HEK293 (cell line): ENCODE data around the gene STAM2.

Experiments
- CTCF ChIA-PET: fragments of 350-600 bp; formaldehyde crosslinking; extraction: SDS; loops from one replicate; lab custom pipeline; 2021; ENCODE audit warnings: antibody characterized with exemption; lab: Yijun Ruan, JAX
- POLR2A ChIA-PET: fragments of 300-600 bp; formaldehyde crosslinking; extraction: SDS; loops from one replicate; lab custom pipeline; 2020; ENCODE audit warnings: antibody characterized with exemption, inconsistent platforms; lab: Yijun Ruan, JAX
- H3K27ac ChIP-seq: fragments of 200-500 bp; sonication (Bioruptor generic); 2 replicates; pipeline ENCODE4 v1.5.1; 2014; ENCODE audit warnings: low read depth, low read length, control low read depth, inconsistent platforms; ENCODE audit errors: extremely low read depth
- H3K36me3 ChIP-seq, 2 experiments: fragments of 200-500 bp in 1 of 2; sonication (Bioruptor generic) in 1 of 2; 1 replicate in 1 of 2; 2 replicates in 1 of 2; pipeline ENCODE4 v1.5.1; 2014 to 2017; ENCODE audit warnings: inconsistent platforms in 2 of 2, low read length in 2 of 2; ENCODE audit not compliant: control insufficient read depth in 2 of 2, insufficient read depth in 1 of 2
- H3K4me1 ChIP-seq: fragments of 200-500 bp; sonication (Bioruptor generic); 2 replicates; pipeline ENCODE4 v1.5.1; 2014; ENCODE audit warnings: mild to moderate bottlenecking, low read length, inconsistent platforms; ENCODE audit not compliant: control insufficient read depth, insufficient read depth
- H3K4me3 ChIP-seq: 2 replicates; pipeline ENCODE4 v1.5.1; 2011; ENCODE audit warnings: low read depth, mild to moderate bottlenecking, control low read depth, low read length, moderate library complexity
- H3K9me3 ChIP-seq: fragments of 200-500 bp; sonication (Bioruptor generic); 2 replicates; pipeline ENCODE4 v1.5.1; 2014; ENCODE audit warnings: low read depth, low read length, inconsistent platforms; ENCODE audit not compliant: control insufficient read depth, insufficient read depth
- OSR2 ChIP-seq: fragments of 450-650 bp; formaldehyde crosslinking; IDR thresholded peaks from 2 replicates; pipeline ENCODE4 v1.5.1; 2016; ENCODE audit warnings: missing biosample characterization, missing genetic modification characterization
- SETDB1 ChIP-seq: IDR thresholded peaks from one replicate; pipeline ENCODE4 v1.6.1; 2017; ENCODE audit warnings: mild to moderate bottlenecking, low read length, moderate library complexity, mixed read lengths; ENCODE audit not compliant: insufficient read length
- WT1 ChIP-seq: fragments of 450-650 bp; formaldehyde crosslinking; IDR thresholded peaks from 2 replicates; pipeline ENCODE4 v1.5.1; 2016; ENCODE audit warnings: missing biosample characterization, missing genetic modification characterization
- ZBTB6 ChIP-seq: fragments of 450-650 bp; formaldehyde crosslinking; IDR thresholded peaks from 2 replicates; pipeline ENCODE4 v1.5.1; 2017; ENCODE audit warnings: missing biosample characterization, missing genetic modification characterization
- ZEB2 ChIP-seq: fragments of 450-650 bp; formaldehyde crosslinking; IDR thresholded peaks from 2 replicates; pipeline ENCODE4 v1.5.1; 2016; ENCODE audit warnings: missing biosample characterization, missing genetic modification characterization
- ZNF202 ChIP-seq: fragments of 450-650 bp; formaldehyde crosslinking; IDR thresholded peaks from 2 replicates; pipeline ENCODE4 v1.5.1; 2016; ENCODE audit warnings: missing biosample characterization, missing genetic modification characterization, borderline replicate concordance
- ZNF223 ChIP-seq: fragments of 450-650 bp; formaldehyde crosslinking; IDR thresholded peaks from 2 replicates; pipeline ENCODE4 v1.5.1; 2016; ENCODE audit warnings: missing biosample characterization, missing genetic modification characterization
- ZNF335 ChIP-seq: fragments of 450-650 bp; formaldehyde crosslinking; conservative IDR thresholded peaks from 2 replicates; pipeline ENCODE4 v1.5.1; 2016; ENCODE audit warnings: missing biosample characterization, missing genetic modification characterization
- ZNF366 ChIP-seq: fragments of 450-650 bp; formaldehyde crosslinking; conservative IDR thresholded peaks from 2 replicates; pipeline ENCODE4 v1.5.1; 2016; ENCODE audit warnings: missing biosample characterization, missing genetic modification characterization
- ZNF473 ChIP-seq: fragments of 450-650 bp; formaldehyde crosslinking; IDR thresholded peaks from 2 replicates; pipeline ENCODE4 v1.5.1; 2017; ENCODE audit warnings: missing biosample characterization, missing genetic modification characterization
- ZNF549 ChIP-seq: fragments of 450-650 bp; IDR thresholded peaks from 2 replicates; pipeline ENCODE4 v1.5.1; 2018; ENCODE audit warnings: missing biosample characterization, missing genetic modification characterization, mild to moderate bottlenecking, inconsistent platforms, moderate library complexity
- ZNF670 ChIP-seq: fragments of 450-650 bp; formaldehyde crosslinking; IDR thresholded peaks from 2 replicates; pipeline ENCODE4 v1.5.1; 2016; ENCODE audit warnings: missing biosample characterization, missing genetic modification characterization, low read depth
- ZNF707 ChIP-seq: fragments of 450-650 bp; formaldehyde crosslinking; IDR thresholded peaks from 2 replicates; pipeline ENCODE4 v1.5.1; 2016; ENCODE audit warnings: missing biosample characterization, missing genetic modification characterization
- ZNF768 ChIP-seq: fragments of 450-650 bp; formaldehyde crosslinking; IDR thresholded peaks from 2 replicates; pipeline ENCODE4 v1.5.1; 2018; ENCODE audit warnings: missing biosample characterization, mild to moderate bottlenecking, missing genetic modification characterization
- ZSCAN23 ChIP-seq: fragments of 450-650 bp; formaldehyde crosslinking; IDR thresholded peaks from 2 replicates; pipeline ENCODE4 v1.5.1; 2016; ENCODE audit warnings: missing biosample characterization, missing genetic modification characterization
- TF ChIP-seq, protein P1 (sequence below): fragments of 450-650 bp; formaldehyde crosslinking; IDR thresholded peaks from 2 replicates; pipeline ENCODE4 v1.5.1; 2016; ENCODE audit warnings: missing biosample characterization, missing genetic modification characterization
- TF ChIP-seq, protein P2 (sequence below): fragments of 450-650 bp; formaldehyde crosslinking; IDR thresholded peaks from 2 replicates; pipeline ENCODE4 v1.5.1; 2016; ENCODE audit warnings: missing biosample characterization, missing genetic modification characterization
- TF ChIP-seq, protein P3 (sequence below): fragments of 450-650 bp; formaldehyde crosslinking; IDR thresholded peaks from 2 replicates; pipeline ENCODE4 v1.5.1; 2016; ENCODE audit warnings: missing biosample characterization, missing genetic modification characterization
- TF ChIP-seq, protein P4 (sequence below): sonication (generic); formaldehyde crosslinking; IDR thresholded peaks from 2 replicates; pipeline ENCODE4 v1.8.1; 2022; ENCODE audit warnings: mild to moderate bottlenecking, moderate library complexity, missing genetic modification reagents

Gene STAM2

DNA sequence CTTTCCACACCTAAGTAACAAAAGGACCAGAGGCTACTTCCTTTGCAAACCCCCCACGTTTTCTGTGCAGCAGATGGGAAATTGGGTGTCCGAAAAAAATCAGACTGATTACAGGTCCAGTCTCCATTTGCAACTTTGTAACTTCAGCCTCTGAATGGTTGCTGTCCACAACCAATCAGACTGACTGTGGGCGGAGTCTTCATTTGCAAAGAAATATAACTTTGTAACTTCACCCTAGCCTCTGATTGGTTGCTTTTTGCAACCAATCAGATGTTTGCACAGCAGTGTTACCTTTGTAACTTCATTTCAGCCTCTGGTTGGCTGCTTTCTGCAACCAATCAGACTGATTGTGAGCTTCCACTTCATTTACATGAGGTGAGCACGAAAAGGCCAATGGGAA lies 48.9 kb downstream of the STAM2 start:
- CTCF ChIA-PET, result no interaction called here
- POLR2A ChIA-PET, result no interaction called here
- H3K27ac ChIP-seq, result no peak overlapping the region
- H3K4me1 ChIP-seq, result no peaks in the 10 kb centered on the region
- no peak for TF ChIP-seq OSR2 (tag by site-specific recombination)
- TF ChIP-seq ZNF366 (tag by site-specific recombination), result no peak
- TF ChIP-seq, protein P1, sequence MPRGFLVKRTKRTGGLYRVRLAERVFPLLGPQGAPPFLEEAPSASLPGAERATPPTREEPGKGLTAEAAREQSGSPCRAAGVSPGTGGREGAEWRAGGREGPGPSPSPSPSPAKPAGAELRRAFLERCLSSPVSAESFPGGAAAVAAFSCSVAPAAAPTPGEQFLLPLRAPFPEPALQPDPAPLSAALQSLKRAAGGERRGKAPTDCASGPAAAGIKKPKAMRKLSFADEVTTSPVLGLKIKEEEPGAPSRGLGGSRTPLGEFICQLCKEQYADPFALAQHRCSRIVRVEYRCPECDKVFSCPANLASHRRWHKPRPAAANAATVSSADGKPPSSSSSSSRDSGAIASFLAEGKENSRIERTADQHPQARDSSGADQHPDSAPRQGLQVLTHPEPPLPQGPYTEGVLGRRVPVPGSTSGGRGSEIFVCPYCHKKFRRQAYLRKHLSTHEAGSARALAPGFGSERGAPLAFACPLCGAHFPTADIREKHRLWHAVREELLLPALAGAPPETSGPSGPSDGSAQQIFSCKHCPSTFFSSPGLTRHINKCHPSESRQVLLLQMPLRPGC (tag by site-specific recombination), result no peak
- no peaks in the 10 kb centered on the region for H3K9me3 ChIP-seq
- no peaks in the 10 kb centered on the region; a peak in 1 of 3 replicates for H3K36me3 ChIP-seq
- no peak overlapping the region for H3K4me3 ChIP-seq

GRCh38 chr2:152122161-152122560 lies 53.4 kb downstream of the STAM2 start:
- Histone ChIP-seq H3K27ac (no peak overlapping the region), H3K36me3 (peaks cover 0 to 4% of the 10 kb centered on the region in 2 experiments; a peak in 2 of 3 replicates), H3K4me1 (no peaks in the 10 kb centered on the region), H3K4me3 (no peak overlapping the region), H3K9me3 (no peaks in the 10 kb centered on the region)
- POLR2A ChIA-PET, result interaction anchor here (0.6 to 0.7 kb wide), 2 partner anchors 98 to 628 kb away, joined by 4 to 5 read pairs; no protein-coding TSS in a partner anchor
- TF ChIP-seq ZNF223, result no peak
- no peak for TF ChIP-seq ZBTB6 (tag by site-specific recombination)
- no peak for TF ChIP-seq ZNF202 (tag by site-specific recombination)
- no peak for TF ChIP-seq ZEB2 (tag by site-specific recombination)
- TF ChIP-seq ZSCAN23 (tag by site-specific recombination), result no peak
- TF ChIP-seq WT1 (tag by site-specific recombination), result no peak
- TF ChIP-seq ZNF670 (tag by site-specific recombination), result no peak
- TF ChIP-seq, protein P2, sequence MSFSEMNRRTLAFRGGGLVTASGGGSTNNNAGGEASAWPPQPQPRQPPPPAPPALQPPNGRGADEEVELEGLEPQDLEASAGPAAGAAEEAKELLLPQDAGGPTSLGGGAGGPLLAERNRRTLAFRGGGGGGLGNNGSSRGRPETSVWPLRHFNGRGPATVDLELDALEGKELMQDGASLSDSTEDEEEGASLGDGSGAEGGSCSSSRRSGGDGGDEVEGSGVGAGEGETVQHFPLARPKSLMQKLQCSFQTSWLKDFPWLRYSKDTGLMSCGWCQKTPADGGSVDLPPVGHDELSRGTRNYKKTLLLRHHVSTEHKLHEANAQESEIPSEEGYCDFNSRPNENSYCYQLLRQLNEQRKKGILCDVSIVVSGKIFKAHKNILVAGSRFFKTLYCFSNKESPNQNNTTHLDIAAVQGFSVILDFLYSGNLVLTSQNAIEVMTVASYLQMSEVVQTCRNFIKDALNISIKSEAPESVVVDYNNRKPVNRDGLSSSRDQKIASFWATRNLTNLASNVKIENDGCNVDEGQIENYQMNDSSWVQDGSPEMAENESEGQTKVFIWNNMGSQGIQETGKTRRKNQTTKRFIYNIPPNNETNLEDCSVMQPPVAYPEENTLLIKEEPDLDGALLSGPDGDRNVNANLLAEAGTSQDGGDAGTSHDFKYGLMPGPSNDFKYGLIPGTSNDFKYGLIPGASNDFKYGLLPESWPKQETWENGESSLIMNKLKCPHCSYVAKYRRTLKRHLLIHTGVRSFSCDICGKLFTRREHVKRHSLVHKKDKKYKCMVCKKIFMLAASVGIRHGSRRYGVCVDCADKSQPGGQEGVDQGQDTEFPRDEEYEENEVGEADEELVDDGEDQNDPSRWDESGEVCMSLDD (tag by site-specific recombination), result no peak
- no peak for TF ChIP-seq ZNF707 (tag by site-specific recombination)
- TF ChIP-seq, protein P3, sequence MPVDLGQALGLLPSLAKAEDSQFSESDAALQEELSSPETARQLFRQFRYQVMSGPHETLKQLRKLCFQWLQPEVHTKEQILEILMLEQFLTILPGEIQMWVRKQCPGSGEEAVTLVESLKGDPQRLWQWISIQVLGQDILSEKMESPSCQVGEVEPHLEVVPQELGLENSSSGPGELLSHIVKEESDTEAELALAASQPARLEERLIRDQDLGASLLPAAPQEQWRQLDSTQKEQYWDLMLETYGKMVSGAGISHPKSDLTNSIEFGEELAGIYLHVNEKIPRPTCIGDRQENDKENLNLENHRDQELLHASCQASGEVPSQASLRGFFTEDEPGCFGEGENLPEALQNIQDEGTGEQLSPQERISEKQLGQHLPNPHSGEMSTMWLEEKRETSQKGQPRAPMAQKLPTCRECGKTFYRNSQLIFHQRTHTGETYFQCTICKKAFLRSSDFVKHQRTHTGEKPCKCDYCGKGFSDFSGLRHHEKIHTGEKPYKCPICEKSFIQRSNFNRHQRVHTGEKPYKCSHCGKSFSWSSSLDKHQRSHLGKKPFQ (tag by site-specific recombination), result no peak
- TF ChIP-seq ZNF768 (tag by site-specific recombination), result no peak
- TF ChIP-seq, protein P4, sequence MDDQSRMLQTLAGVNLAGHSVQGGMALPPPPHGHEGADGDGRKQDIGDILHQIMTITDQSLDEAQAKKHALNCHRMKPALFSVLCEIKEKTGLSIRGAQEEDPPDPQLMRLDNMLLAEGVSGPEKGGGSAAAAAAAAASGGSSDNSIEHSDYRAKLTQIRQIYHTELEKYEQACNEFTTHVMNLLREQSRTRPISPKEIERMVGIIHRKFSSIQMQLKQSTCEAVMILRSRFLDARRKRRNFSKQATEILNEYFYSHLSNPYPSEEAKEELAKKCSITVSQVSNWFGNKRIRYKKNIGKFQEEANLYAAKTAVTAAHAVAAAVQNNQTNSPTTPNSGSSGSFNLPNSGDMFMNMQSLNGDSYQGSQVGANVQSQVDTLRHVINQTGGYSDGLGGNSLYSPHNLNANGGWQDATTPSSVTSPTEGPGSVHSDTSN (CRISPR knock-in tag), result no peak
- no peak for TF ChIP-seq ZNF473 (tag by site-specific recombination)
- TF ChIP-seq ZNF549, result no peak
- TF ChIP-seq ZNF335 (tag by site-specific recombination), result no peak
- no peak for TF ChIP-seq SETDB1
- CTCF ChIA-PET, result no interaction called here
